GM12878 (cell line): ENCODE results near the gene TAF3. TPM values are rescaled to one million over a fixed set of nuclear protein-coding genes. Genes with fewer than 3 reads are reported as not detected.

ENCODE experiments used
- ATAC-seq: fragments of 200-7000 bp; cut with Tn5 transposase; 3 replicates; pipeline ENCODE4 v1.9.1; 2020; ENCODE audit warnings: mild to moderate bottlenecking, moderate library complexity
- BruUV-seq: library from RNA; stranded (reverse); fragments of 400-500 nt; replicated peaks from 2 replicates; lab custom pipeline; 2021; lab: Mats Ljungman, UMichigan
- CTCF ChIA-PET: fragments of 300-600 bp; sonication (Branson Sonifier 250); formaldehyde crosslinking; extraction: SDS; loops from one replicate; lab custom pipeline; 2021; ENCODE audit warnings: inconsistent platforms; lab: Yijun Ruan, JAX
- POLR2A ChIA-PET: fragments of 350-600 bp; formaldehyde crosslinking; extraction: SDS; loops from one replicate; lab custom pipeline; 2021; ENCODE audit warnings: inconsistent platforms; lab: Charles Lee
- RAD21 ChIA-PET: fragments of 300-600 bp; sonication (Branson Sonifier 250); formaldehyde crosslinking; loops from one replicate; lab custom pipeline; 2023; ENCODE audit warnings: antibody characterized with exemption; ENCODE audit not compliant: unreplicated experiment; lab: Charles Lee
- SMC1A ChIA-PET: fragments of 300-600 bp; sonication (Branson Sonifier 250); formaldehyde crosslinking; loops from one replicate; lab custom pipeline; 2023; ENCODE audit not compliant: unreplicated experiment, uncharacterized antibody; lab: Charles Lee
- DNase-seq: peaks from one replicate; pipeline ENCODE4 v3.0.0-alpha.2; 2011; ENCODE audit warnings: low read depth, low spot score
- FAIRE-seq: peaks from 3 replicates; lab custom pipeline; 2011; peaks lifted over from hg19 to GRCh38; lab: Jason Lieb, UNC
- H2AFZ ChIP-seq: 2 replicates; pipeline ENCODE4 v1.6.0; 2011; ENCODE audit warnings: low read depth, low read length, control low read depth; ENCODE audit not compliant: control insufficient read depth
- H3K27ac ChIP-seq: 2 replicates; pipeline ENCODE4 v1.5.1; 2011; ENCODE audit warnings: control low read depth; ENCODE audit not compliant: control insufficient read depth, insufficient read depth
- H3K27me3 ChIP-seq, 2 experiments: replicated peaks in 1 of 2; 2 replicates each; pipeline versions ENCODE4 v1.6.0 to v1.6.1; 2011; ENCODE audit warnings: low read length in 1 of 2; ENCODE audit not compliant: control insufficient read depth in 2 of 2, insufficient read depth in 2 of 2
- H3K36me3 ChIP-seq, 2 experiments: 2 replicates each; pipeline ENCODE4 v1.5.1; 2011; ENCODE audit warnings: low read length in 1 of 2; ENCODE audit not compliant: control insufficient read depth in 2 of 2, insufficient read depth in 2 of 2
- H3K4me1 ChIP-seq: 2 replicates; pipeline ENCODE4 v1.6.1; 2011; ENCODE audit warnings: mild to moderate bottlenecking, low read length, moderate library complexity, mixed read lengths; ENCODE audit not compliant: control insufficient read depth, insufficient read depth
- H3K4me2 ChIP-seq: 2 replicates; pipeline ENCODE4 v1.6.0; 2011; ENCODE audit warnings: control low read depth; ENCODE audit not compliant: control insufficient read depth, insufficient read depth
- H3K4me3 ChIP-seq: fragments of 200-600 bp; sonication (generic); 2 replicates; pipeline ENCODE4 v1.5.1; 2016
- H3K79me2 ChIP-seq: 2 replicates; pipeline ENCODE4 v1.6.0; 2011; ENCODE audit warnings: low read length; ENCODE audit not compliant: control insufficient read depth, insufficient read depth
- H3K9ac ChIP-seq: 2 replicates; pipeline ENCODE4 v1.8.0; 2011; ENCODE audit warnings: low read length, control low read depth, mixed read lengths; ENCODE audit not compliant: control insufficient read depth, insufficient read depth
- H3K9me3 ChIP-seq: replicated peaks from 3 replicates; pipeline ENCODE4 v1.5.1; 2011; ENCODE audit warnings: mild to moderate bottlenecking, low read length; ENCODE audit not compliant: control insufficient read depth, insufficient read depth
- H4K20me1 ChIP-seq: 2 replicates; pipeline ENCODE4 v1.6.0; 2011; ENCODE audit not compliant: control insufficient read depth, insufficient read depth
- CBX3 ChIP-seq: fragments of 200-600 bp; sonication (generic); IDR thresholded peaks from 2 replicates; pipeline ENCODE4 v1.6.1; 2016; ENCODE audit warnings: low read depth, borderline replicate concordance
- FOXK2 ChIP-seq: fragments of 450-650 bp; IDR thresholded peaks from 2 replicates; pipeline ENCODE4 v1.6.1; 2017; ENCODE audit warnings: mild to moderate bottlenecking, moderate library complexity
- KAT2A ChIP-seq: conservative IDR thresholded peaks from 2 replicates; pipeline ENCODE4 v1.6.1; 2011; ENCODE audit warnings: low read depth, low read length; ENCODE audit not compliant: control insufficient read depth
- MTA2 ChIP-seq: fragments of 450-650 bp; IDR thresholded peaks from 2 replicates; pipeline ENCODE4 v1.6.1; 2016; ENCODE audit warnings: low read depth, mild to moderate bottlenecking, moderate library complexity
- POLR2AphosphoS5 ChIP-seq: IDR thresholded peaks from 2 replicates; pipeline ENCODE4 v1.6.1; 2011; ENCODE audit warnings: mild to moderate bottlenecking, low read length, inconsistent platforms
- SPI1 ChIP-seq: IDR thresholded peaks from 2 replicates; pipeline ENCODE4 v1.6.1; 2011; ENCODE audit warnings: low read depth, mild to moderate bottlenecking, low read length, moderate library complexity, borderline replicate concordance; ENCODE audit not compliant: insufficient read depth
- SRF ChIP-seq, 2 experiments: IDR thresholded peaks; 2 replicates each; pipeline ENCODE4 v1.6.1; 2011; ENCODE audit warnings: low read depth in 2 of 2, low read length in 2 of 2, mild to moderate bottlenecking in 1 of 2, moderate library complexity in 1 of 2
- WGBS: methylation state at CpG from one replicate; pipeline ENCODE4 v1.1.6; 2016; ENCODE audit warnings: low lambda C conversion rate; ENCODE audit not compliant: insufficient replicate concordance, insufficient coverage; ENCODE audit errors: missing lambda C conversion rate; 5-methylcytosine and 5-hydroxymethylcytosine counted together
- in situ Hi-C: fragments of 300-500 bp; cut with MboI; formaldehyde crosslinking; loops from 9 replicates; pipeline ENCODE4 v1.14.3; 2018; ENCODE audit warnings: mixed read lengths
- intact Hi-C: fragments of 100-400 bp; cut with micrococcal nuclease; formaldehyde crosslinking; loops from one replicate; pipeline ENCODE4 v1.14.2; 2022; ENCODE audit not compliant: unreplicated experiment
- polyA plus RNA-seq, 11 experiments: library from polyadenylated mRNA; depleted of rRNA in 4 of 11; unstranded in 6 of 11; stranded (reverse) in 5 of 11; fragments of >200 nt; fragmentation: Nextera tagmentation in 4 of 11; fragmentation: Illumina TruSeq in 1 of 11; extraction: Ambion mirVana in 4 of 11; extraction: Trizol in 1 of 11; gene quantifications; 1 replicate in 1 of 11; 2 replicates in 10 of 11; pipeline versions ENCODE4 v1.2.1 to v1.2.3, GENCODE V29; 2011 to 2016; ENCODE audit warnings: inconsistent platforms in 2 of 11, missing spikeins in 2 of 11, low read depth in 1 of 11
- total RNA-seq, 4 experiments: library from RNA; depleted of rRNA in 3 of 4; stranded (reverse); fragments of >200 nt in 3 of 4; fragmentation: Illumina TruSeq in 1 of 4; extraction: Trizol in 1 of 4; gene quantifications; 2 replicates each; pipeline versions ENCODE4 v1.2.1 to v1.2.3, GENCODE V29; 2013 to 2021
- TF ChIP-seq, protein P1 (sequence below): fragments of 450-650 bp; IDR thresholded peaks from 2 replicates; pipeline ENCODE4 v1.6.1; 2018; ENCODE audit warnings: borderline replicate concordance, mild to moderate bottlenecking; ENCODE audit not compliant: partially characterized antibody
- TF ChIP-seq, protein P2 (sequence below): fragments of 450-650 bp; IDR thresholded peaks from 2 replicates; pipeline ENCODE4 v1.6.1; 2017; ENCODE audit warnings: mild to moderate bottlenecking, moderate library complexity
- TF ChIP-seq, protein P3 (sequence below): fragments of 450-650 bp; formaldehyde crosslinking; IDR thresholded peaks from 2 replicates; pipeline ENCODE4 v1.4.0; 2022; ENCODE audit warnings: mild to moderate bottlenecking, moderate library complexity
- TF ChIP-seq, protein P4 (sequence below): IDR thresholded peaks from 2 replicates; pipeline ENCODE4 v1.6.1; 2011; ENCODE audit warnings: mild to moderate bottlenecking, low read depth, low read length, moderate library complexity; ENCODE audit not compliant: insufficient replicate concordance

Gene TAF3
- total and polyA plus RNA-seq, 10 of the 15 experiments (the other 5 are each of a cell fraction or from before 2014, with no cell fraction given), result 2.0 to 10.1 (median 3.7) TPM

DNA sequence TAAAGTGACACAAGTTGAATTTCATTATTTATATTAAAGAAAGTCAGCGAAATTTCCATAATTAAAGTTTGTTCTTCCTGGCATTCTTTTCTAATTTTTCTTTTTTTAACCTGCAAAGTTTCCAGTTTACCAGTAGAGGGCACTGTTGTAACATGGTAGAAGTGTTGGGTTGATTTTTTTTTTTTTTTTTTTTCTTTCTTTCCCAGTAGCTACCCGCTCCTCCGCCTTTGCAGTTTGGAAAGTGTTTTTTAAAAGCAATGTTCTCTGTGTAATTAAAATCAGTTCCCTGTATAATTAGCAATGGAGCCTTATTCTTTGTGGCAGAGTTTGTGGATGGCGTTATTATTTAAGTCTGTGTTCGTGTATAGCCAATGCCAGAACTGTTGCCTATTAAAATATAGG is 53.7 kb downstream of the TAF3 start (continued):
- no peak for TF ChIP-seq SPI1
- TF ChIP-seq, protein P1, sequence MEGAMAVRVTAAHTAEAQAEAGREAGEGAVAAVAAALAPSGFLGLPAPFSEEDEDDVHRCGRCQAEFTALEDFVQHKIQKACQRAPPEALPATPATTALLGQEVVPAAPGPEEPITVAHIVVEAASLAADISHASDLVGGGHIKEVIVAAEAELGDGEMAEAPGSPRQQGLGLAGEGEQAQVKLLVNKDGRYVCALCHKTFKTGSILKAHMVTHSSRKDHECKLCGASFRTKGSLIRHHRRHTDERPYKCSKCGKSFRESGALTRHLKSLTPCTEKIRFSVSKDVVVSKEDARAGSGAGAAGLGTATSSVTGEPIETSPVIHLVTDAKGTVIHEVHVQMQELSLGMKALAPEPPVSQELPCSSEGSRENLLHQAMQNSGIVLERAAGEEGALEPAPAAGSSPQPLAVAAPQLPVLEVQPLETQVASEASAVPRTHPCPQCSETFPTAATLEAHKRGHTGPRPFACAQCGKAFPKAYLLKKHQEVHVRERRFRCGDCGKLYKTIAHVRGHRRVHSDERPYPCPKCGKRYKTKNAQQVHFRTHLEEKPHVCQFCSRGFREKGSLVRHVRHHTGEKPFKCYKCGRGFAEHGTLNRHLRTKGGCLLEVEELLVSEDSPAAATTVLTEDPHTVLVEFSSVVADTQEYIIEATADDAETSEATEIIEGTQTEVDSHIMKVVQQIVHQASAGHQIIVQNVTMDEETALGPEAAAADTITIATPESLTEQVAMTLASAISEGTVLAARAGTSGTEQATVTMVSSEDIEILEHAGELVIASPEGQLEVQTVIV, result no peak
- TF ChIP-seq, protein P2, sequence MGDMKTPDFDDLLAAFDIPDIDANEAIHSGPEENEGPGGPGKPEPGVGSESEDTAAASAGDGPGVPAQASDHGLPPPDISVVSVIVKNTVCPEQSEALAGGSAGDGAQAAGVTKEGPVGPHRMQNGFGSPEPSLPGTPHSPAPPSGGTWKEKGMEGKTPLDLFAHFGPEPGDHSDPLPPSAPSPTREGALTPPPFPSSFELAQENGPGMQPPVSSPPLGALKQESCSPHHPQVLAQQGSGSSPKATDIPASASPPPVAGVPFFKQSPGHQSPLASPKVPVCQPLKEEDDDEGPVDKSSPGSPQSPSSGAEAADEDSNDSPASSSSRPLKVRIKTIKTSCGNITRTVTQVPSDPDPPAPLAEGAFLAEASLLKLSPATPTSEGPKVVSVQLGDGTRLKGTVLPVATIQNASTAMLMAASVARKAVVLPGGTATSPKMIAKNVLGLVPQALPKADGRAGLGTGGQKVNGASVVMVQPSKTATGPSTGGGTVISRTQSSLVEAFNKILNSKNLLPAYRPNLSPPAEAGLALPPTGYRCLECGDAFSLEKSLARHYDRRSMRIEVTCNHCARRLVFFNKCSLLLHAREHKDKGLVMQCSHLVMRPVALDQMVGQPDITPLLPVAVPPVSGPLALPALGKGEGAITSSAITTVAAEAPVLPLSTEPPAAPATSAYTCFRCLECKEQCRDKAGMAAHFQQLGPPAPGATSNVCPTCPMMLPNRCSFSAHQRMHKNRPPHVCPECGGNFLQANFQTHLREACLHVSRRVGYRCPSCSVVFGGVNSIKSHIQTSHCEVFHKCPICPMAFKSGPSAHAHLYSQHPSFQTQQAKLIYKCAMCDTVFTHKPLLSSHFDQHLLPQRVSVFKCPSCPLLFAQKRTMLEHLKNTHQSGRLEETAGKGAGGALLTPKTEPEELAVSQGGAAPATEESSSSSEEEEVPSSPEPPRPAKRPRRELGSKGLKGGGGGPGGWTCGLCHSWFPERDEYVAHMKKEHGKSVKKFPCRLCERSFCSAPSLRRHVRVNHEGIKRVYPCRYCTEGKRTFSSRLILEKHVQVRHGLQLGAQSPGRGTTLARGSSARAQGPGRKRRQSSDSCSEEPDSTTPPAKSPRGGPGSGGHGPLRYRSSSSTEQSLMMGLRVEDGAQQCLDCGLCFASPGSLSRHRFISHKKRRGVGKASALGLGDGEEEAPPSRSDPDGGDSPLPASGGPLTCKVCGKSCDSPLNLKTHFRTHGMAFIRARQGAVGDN, result no peak
- TF ChIP-seq, all 136 proteins: peak for 7

DNA sequence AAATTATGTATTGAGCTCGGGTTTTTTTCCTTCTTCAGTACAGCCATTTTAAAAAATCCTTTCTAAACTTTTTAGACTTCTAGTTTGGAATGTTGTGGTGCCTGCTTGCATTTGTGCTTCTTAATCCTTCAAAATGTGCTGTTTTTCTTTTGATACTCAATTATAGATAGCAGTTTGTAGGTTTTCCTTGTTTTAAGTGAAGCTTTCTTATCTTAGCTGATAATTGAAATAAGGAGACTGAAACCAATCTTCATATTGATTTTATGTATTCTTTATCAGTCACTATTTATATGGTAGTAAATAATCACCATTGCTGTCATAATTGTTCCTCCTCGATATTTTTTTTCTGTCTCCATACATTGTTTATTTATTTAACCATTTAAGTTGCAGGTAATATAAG is 56.6 kb downstream of the TAF3 start:
- Histone ChIP-seq H3K9me3 (no peaks in the 10 kb centered on the region), H2AFZ (no peak overlapping the region), H3K27me3 (no peaks in the 10 kb centered on the region), H3K4me1 (no peaks in the 10 kb centered on the region), H3K36me3 (no peaks in the 10 kb centered on the region), H3K4me2 (no peak overlapping the region), H3K9ac (no peak overlapping the region), H3K4me3 (no peak overlapping the region), H3K79me2 (no peaks in the 10 kb centered on the region), H3K27ac (no peak overlapping the region), H4K20me1 (no peaks in the 10 kb centered on the region)
- WGBS, result 89% methylated on average over 2 of the region's 2 CpGs
- ATAC-seq (no peak), DNase-seq (no peak), FAIRE-seq (no peak)
- ChIA-PET RAD21 (interaction anchor here (0.7 to 1.2 kb wide), 2 partner anchors 346 to 349 kb away, joined by 3 read pairs; no protein-coding TSS in a partner anchor), CTCF (interaction anchor here (1.0 to 5.3 kb wide), 3 partner anchors 119 to 1334 kb away, joined by 3 to 26 read pairs (median 11); no protein-coding TSS in a partner anchor), SMC1A (interaction anchor here (0.6 to 2.2 kb wide), 5 partner anchors 12 to 1334 kb away, joined by 3 to 7 read pairs (median 3); no protein-coding TSS in a partner anchor), POLR2A (no interaction called here)
- in situ Hi-C loops, result no loop called here
- intact Hi-C loops, result loop anchor here (5.0 to 10.0 kb wide), 4 partner anchors 177 to 1427 kb away; partner anchors contain the start of gene GATA3
- no TSS peak for BruUV-seq
- TF ChIP-seq, protein P3, sequence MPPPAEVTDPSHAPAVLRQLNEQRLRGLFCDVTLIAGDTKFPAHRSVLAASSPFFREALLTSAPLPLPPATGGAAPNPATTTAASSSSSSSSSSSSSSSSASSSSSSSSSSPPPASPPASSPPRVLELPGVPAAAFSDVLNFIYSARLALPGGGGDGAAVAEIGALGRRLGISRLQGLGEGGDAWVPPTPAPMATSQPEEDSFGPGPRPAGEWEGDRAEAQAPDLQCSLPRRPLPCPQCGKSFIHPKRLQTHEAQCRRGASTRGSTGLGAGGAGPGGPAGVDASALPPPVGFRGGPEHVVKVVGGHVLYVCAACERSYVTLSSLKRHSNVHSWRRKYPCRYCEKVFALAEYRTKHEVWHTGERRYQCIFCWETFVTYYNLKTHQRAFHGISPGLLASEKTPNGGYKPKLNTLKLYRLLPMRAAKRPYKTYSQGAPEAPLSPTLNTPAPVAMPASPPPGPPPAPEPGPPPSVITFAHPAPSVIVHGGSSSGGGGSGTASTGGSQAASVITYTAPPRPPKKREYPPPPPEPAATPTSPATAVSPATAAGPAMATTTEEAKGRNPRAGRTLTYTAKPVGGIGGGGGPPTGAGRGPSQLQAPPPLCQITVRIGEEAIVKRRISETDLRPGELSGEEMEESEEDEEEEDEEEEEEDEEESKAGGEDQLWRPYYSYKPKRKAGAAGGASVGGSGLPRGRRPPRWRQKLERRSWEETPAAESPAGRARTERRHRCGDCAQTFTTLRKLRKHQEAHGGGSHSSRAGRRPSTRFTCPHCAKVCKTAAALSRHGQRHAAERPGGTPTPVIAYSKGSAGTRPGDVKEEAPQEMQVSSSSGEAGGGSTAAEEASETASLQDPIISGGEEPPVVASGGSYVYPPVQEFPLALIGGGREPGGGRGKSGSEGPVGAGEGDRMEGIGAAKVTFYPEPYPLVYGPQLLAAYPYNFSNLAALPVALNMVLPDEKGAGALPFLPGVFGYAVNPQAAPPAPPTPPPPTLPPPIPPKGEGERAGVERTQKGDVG (CRISPR knock-in tag), result no peak
- TF ChIP-seq KAT2A (no peak), CBX3 (no peak), POLR2AphosphoS5 (no peak), SRF (IDR thresholded peaks at IDR 0.05; ENCODE audit: low read depth in 2 of 2, low read length in 2 of 2) (no peak), MTA2 (no peak), FOXK2 (no peak)
- TF ChIP-seq, protein P4, sequence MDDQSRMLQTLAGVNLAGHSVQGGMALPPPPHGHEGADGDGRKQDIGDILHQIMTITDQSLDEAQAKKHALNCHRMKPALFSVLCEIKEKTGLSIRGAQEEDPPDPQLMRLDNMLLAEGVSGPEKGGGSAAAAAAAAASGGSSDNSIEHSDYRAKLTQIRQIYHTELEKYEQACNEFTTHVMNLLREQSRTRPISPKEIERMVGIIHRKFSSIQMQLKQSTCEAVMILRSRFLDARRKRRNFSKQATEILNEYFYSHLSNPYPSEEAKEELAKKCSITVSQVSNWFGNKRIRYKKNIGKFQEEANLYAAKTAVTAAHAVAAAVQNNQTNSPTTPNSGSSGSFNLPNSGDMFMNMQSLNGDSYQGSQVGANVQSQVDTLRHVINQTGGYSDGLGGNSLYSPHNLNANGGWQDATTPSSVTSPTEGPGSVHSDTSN, result no peak
